Duodenal mucosa (tissue), 2 donors: Measurements from ENCODE around the gene SPINDOC.

Source experiments
- H3K27ac ChIP-seq: one replicate; pipeline ENCODE4 v1.7.0; 2013; ENCODE audit warnings: low read depth, low read length
- H3K27me3 ChIP-seq, 2 donors: one replicate each; pipeline ENCODE4 v1.7.0; 2013; ENCODE audit warnings: low read length in 2 of 2, control low read depth in 1 of 2; ENCODE audit not compliant: insufficient read depth in 2 of 2, control insufficient read depth in 1 of 2
- H3K36me3 ChIP-seq, 2 donors: one replicate each; pipeline ENCODE4 v1.7.0; 2013; ENCODE audit warnings: low read length in 2 of 2, control low read depth in 1 of 2; ENCODE audit not compliant: insufficient read depth in 2 of 2, control insufficient read depth in 1 of 2
- H3K4me1 ChIP-seq, 2 donors: one replicate each; pipeline ENCODE4 v1.7.0; 2013; ENCODE audit warnings: low read length in 2 of 2, control low read depth in 1 of 2; ENCODE audit not compliant: insufficient read depth in 2 of 2, control insufficient read depth in 1 of 2
- H3K4me3 ChIP-seq, 2 donors: one replicate each; pipeline ENCODE4 v1.7.0; 2013; ENCODE audit warnings: low read length in 2 of 2, low read depth in 1 of 2
- H3K9ac ChIP-seq, 2 donors: one replicate each; pipeline ENCODE4 v1.7.0; 2013; ENCODE audit warnings: low read length in 2 of 2, low read depth in 1 of 2
- H3K9me3 ChIP-seq, 2 donors: one replicate each; pipeline ENCODE4 v1.7.0; 2013; ENCODE audit warnings: low read length in 2 of 2, control low read depth in 1 of 2; ENCODE audit not compliant: control insufficient read depth in 1 of 2

SPINDOC gene

GRCh38 chr11:63868399-63869064, 55.3 kb downstream of the SPINDOC start:
- H3K4me1 ChIP-seq = peaks cover 72 to 74% of the 10 kb centered on the region in 2 donors
- H3K9ac ChIP-seq = no peak overlapping the region
- no peaks in the 10 kb centered on the region for H3K9me3 ChIP-seq
- no peak overlapping the region for H3K27ac ChIP-seq
- H3K36me3 ChIP-seq = peaks cover 0 to 3% of the 10 kb centered on the region in 2 donors
- H3K27me3 ChIP-seq = no peaks in the 10 kb centered on the region
- peak overlapping the region in 1 of 2 donors; percentile 32 for H3K4me3 ChIP-seq

- no peak overlapping the region for H3K27ac ChIP-seq
- no peaks in the 10 kb centered on the region for H3K9me3 ChIP-seq
- H3K36me3 ChIP-seq = peaks cover 0 to 5% of the 10 kb centered on the region in 2 donors
- H3K27me3 ChIP-seq = no peaks in the 10 kb centered on the region
- H3K4me3 ChIP-seq = peak overlapping the region in 1 of 2 donors; percentile 32
- H3K9ac ChIP-seq = peak overlapping the region in 1 of 2 donors; percentile 27
- H3K4me1 ChIP-seq = peaks cover 78 to 79% of the 10 kb centered on the region in 2 donors
These were observed 55.9 kb downstream of the SPINDOC start for GRCh38 chr11:63869171-63869591.

- Histone ChIP-seq H3K36me3 (peaks cover 0 to 5% of the 10 kb centered on the region in 2 donors), H3K9me3 (no peaks in the 10 kb centered on the region), H3K9ac (peak overlapping the region in 1 of 2 donors; percentile 27), H3K27me3 (no peaks in the 10 kb centered on the region), H3K4me3 (no peak overlapping the region), H3K27ac (no peak overlapping the region), H3K4me1 (peaks cover 78 to 84% of the 10 kb centered on the region in 2 donors)
These were observed 56.4 kb downstream of the SPINDOC start for GRCh38 chr11:63869683-63870082.

GRCh38 chr11:63870351-63871140, 57.3 kb downstream of the SPINDOC start:
- Histone ChIP-seq H3K4me1 (peaks cover 70 to 80% of the 10 kb centered on the region in 2 donors), H3K27ac (no peak overlapping the region), H3K9me3 (no peaks in the 10 kb centered on the region), H3K36me3 (peaks cover 1 to 8% of the 10 kb centered on the region in 2 donors), H3K9ac (peak overlapping the region; percentile 3 to 27), H3K4me3 (peak overlapping the region in 1 of 2 donors; percentile 37), H3K27me3 (no peaks in the 10 kb centered on the region)

- H3K9me3 ChIP-seq = no peaks in the 10 kb centered on the region
- H3K27ac ChIP-seq = peak overlapping the region; percentile 6
- peak overlapping the region; percentile 23 to 40 for H3K4me3 ChIP-seq
- H3K27me3 ChIP-seq = no peaks in the 10 kb centered on the region
- peak overlapping the region in 1 of 2 donors; percentile 34 for H3K9ac ChIP-seq
- H3K4me1 ChIP-seq = peaks cover 55 to 64% of the 10 kb centered on the region in 2 donors
- peaks cover 6 to 13% of the 10 kb centered on the region in 2 donors for H3K36me3 ChIP-seq
These were observed 58.9 kb downstream of the SPINDOC start for GRCh38 chr11:63871962-63872799.

GRCh38 chr11:63872800-63873197, 59.5 kb downstream of the SPINDOC start:
- H3K4me1 ChIP-seq = peaks cover 51 to 61% of the 10 kb centered on the region in 2 donors
- H3K9ac ChIP-seq = peak overlapping the region in 1 of 2 donors; percentile 7
- H3K27me3 ChIP-seq = no peaks in the 10 kb centered on the region
- no peaks in the 10 kb centered on the region for H3K9me3 ChIP-seq
- peak overlapping the region in 1 of 2 donors; percentile 23 for H3K4me3 ChIP-seq
- peaks cover 6 to 12% of the 10 kb centered on the region in 2 donors for H3K36me3 ChIP-seq
- H3K27ac ChIP-seq = peak overlapping the region; percentile 6

GRCh38 chr11:63873311-63873710, 60.1 kb downstream of the SPINDOC start:
- peaks cover 49 to 61% of the 10 kb centered on the region in 2 donors for H3K4me1 ChIP-seq
- H3K9me3 ChIP-seq = no peaks in the 10 kb centered on the region
- no peaks in the 10 kb centered on the region for H3K27me3 ChIP-seq
- H3K9ac ChIP-seq = peak overlapping the region in 1 of 2 donors; percentile 7
- H3K36me3 ChIP-seq = peaks cover 6 to 12% of the 10 kb centered on the region in 2 donors
- H3K4me3 ChIP-seq = no peak overlapping the region
- no peak overlapping the region for H3K27ac ChIP-seq

- H3K27ac ChIP-seq = no peak overlapping the region
- H3K27me3 ChIP-seq = no peaks in the 10 kb centered on the region
- peaks cover 10 to 12% of the 10 kb centered on the region in 2 donors for H3K36me3 ChIP-seq
- no peak overlapping the region for H3K9ac ChIP-seq
- H3K4me3 ChIP-seq = no peak overlapping the region
- H3K4me1 ChIP-seq = peaks cover 49 to 53% of the 10 kb centered on the region in 2 donors
- no peaks in the 10 kb centered on the region for H3K9me3 ChIP-seq
These were observed 61.3 kb downstream of the SPINDOC start for GRCh38 chr11:63874511-63874910.

GRCh38 chr11:63875506-63876065, 62.3 kb downstream of the SPINDOC start:
- no peaks in the 10 kb centered on the region for H3K9me3 ChIP-seq
- H3K27ac ChIP-seq = no peak overlapping the region
- peaks cover 11 to 12% of the 10 kb centered on the region in 2 donors for H3K36me3 ChIP-seq
- no peaks in the 10 kb centered on the region for H3K27me3 ChIP-seq
- no peak overlapping the region for H3K9ac ChIP-seq
- no peak overlapping the region for H3K4me3 ChIP-seq
- peaks cover 49 to 52% of the 10 kb centered on the region in 2 donors for H3K4me1 ChIP-seq
